ENCODE results near the gene PRKCZ.
"Not testable (repeated sequence)": the region's sequence is repeated elsewhere in the genome, so short reads cannot be mapped to it uniquely, and the experiment has no call there.

The PRKCZ gene

GRCh38 chr1:2101531-2101930 lies 51.3 kb downstream of the PRKCZ start:
- no peak for DNase-seq (ENCODE audit: low read depth)

DNA sequence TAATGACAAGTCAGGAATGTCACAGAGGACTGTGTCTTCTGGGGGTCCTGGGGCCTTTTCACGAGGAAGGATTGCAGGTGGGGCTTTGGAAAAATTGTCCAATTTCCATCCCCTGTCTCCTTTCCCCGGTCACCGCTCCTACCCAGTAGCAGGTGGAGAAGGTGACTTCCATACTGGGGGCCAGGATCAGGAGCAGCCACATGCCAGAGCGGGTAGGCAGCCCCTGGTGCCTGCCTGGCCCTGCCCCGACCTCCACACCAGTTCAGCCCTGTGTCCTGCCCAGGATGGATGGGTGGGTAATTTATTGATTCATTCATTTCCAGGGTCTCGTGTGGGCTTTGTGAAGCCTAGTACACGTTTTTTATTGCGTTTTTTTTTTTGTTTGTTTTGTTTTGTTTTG lies 51.7 kb downstream of the PRKCZ start:
- no peak for DNase-seq (ENCODE audit: low read depth)

DNA sequence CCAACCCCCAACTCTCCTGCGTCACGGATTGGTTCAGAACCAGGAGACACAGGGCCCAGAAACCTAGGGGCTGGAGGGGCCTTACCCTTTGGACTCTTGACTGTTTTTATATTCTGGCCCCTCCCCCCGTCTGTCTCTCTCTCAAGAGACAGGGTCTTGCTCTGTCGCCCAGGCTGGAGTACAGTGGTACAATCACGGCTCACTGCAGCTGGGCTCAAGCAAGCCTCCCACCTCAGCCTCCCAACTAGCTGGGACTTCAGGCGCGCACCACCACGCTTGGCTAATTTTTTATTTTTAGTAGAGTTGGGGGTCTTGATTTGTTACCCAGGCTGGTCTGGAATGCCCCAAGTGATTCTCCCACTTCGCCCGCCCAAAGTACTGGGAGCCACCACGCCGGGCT lies 52.5 kb downstream of the PRKCZ start:
- DNase-seq (ENCODE audit: low read depth) = no peak

DNA sequence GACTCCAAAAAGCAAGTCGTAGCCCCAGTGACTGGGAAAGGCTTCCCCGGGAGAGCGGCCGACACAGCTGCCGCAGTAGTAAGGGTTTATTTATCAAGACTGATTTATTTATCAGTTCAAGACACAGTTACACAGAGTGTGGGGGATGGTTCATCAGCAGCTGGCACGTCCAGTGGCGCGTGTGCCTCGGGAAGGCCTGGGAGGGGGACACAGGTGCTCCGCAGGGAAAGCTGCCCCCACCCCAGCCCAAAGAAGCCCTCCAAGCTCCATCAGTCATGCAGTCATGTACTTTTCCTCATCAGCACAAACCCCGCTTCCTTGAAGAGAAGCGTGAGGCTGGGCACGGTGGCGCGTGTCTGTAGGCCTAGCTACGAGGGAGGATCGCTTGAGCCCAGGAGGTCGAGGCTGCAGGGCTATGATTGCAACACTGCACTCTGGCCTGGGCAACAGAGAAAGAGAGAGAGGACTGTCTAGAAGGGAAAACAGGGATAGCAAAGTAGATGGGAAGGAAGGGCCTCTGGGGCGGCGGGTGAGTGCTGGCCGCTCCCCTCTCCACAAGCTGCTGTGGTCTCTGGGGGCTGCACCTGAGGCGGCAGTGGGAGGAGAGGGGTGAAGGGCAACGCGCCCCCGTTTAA lies 53.2 kb downstream of the PRKCZ start:
- DNase-seq (ENCODE audit: low read depth) = no peak

- no peak for DNase-seq (ENCODE audit: low read depth)
These were observed 53.8 kb downstream of the PRKCZ start for GRCh38 chr1:2103901-2104590.

DNA sequence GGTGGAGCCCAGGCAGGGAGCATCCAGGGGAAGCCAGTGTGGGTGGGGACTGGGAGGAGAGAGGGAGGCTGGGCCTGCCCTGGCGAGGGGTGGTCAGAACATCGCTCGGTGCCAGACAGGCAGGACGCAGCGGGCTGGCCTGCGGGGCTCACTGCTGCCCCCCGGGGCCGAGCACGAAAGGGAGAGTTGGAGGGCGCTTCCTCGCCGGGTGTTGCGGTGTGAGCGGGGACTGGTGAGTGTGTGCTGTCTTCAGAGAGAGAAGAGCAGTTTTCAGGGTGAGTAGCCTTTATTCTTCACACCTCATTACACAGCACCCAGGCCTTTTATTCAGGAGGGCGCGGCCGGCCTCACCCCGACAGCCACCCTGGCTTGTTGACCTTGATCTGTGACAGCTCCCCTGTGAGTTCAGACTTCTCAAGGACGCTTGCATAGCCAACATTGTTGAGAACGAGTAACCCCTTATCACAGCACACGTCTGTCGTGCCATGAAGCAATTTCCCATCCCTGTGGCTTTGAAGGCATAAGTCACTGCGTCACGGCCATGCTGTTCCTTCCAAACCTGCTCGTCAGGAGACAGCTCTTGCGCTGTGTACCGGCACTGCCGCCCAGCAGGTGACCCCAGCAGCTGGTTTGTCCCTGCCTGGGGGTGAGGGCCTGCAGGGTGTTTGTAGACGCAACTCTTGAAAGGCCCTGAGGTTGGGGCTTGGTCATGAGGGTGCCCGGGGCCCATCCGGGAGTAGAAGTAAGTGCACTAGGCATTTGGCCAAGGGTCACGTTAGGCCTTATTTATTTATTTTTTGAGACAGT lies 54.6 kb downstream of the PRKCZ start:
- DNase-seq (ENCODE audit: low read depth) = no peak

DNA sequence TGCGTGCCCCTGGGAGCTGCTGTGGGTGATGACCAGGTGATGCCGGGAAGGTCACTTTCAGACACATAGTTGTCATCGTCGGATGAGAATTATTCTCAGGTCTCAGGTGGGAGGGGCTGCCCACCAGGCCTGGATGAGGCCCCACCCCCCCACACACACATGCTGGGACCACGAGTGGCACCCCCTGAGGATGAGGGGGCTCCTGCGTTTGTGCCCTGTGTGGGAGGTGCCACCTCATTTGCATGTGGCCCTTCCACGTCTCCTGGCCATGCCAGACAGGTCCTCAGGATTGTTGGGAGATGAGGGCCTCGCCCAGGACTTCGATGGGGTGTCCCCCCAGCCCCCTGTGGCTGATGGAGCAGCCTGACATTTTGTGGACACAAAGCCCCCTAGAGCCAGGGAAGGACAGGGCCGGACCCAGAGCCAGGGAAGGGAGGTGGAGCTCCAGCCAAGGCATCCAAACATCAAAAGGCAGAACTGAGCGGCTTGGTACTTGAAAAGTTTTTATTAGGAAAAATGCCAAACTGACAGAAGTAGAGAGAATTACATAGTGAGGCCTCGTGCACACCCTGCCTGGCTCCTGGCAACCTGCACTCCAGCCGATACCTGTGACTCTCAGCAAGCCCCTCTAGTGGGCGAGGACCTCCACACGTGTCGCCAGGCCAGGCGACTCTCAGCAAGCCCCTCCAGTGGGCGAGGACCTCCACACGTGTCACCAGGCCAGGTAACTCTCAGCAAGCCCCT lies 55.7 kb downstream of the PRKCZ start:
- no peak for DNase-seq (ENCODE audit: low read depth)

DNA sequence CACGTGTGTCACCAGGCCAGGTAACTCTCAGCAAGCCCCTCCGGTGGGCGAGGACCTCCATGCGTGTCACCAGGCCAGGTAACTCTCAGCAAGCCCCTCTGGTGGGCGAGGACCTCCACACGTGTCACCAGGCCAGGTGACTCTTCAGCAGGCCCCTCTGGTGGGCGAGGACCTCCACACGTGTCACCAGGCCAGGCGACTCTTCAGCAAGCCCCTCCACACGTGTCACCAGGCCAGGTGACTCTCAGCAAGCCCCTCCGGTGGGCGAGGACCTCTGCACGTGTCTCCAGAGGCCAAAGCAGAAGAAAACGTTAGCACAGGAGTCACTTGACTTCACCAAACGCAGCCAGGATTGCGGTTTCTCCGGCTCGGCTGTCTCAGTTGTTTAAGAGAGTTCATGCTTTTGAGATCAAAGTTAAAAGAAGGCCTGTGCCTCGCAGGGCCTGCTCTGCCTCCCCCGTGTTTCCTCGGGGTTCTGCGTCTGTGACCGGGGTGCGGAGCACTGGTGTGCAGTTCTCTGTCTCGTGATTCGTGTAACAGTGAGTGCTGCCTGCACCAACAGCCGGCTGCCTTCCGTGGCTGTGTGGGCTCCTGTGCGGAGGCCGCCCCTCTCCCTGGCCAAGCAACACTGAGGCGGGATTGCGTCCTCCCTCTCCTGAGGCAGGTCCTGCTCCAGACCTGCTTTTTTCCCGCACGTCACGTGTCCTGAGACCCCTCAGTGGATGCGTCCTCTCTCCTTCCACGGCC lies 56.6 kb downstream of the PRKCZ start:
- DNase-seq (ENCODE audit: low read depth) = no peak

- DNase-seq (ENCODE audit: low read depth) = no peak
These were observed 57.5 kb downstream of the PRKCZ start for GRCh38 chr1:2107586-2108212.

- no peak for DNase-seq (ENCODE audit: low read depth)
These were observed 58.1 kb downstream of the PRKCZ start for GRCh38 chr1:2108213-2108876.

- DNase-seq (ENCODE audit: low read depth) = no peak
These were observed 58.8 kb downstream of the PRKCZ start for GRCh38 chr1:2108877-2109580.

GRCh38 chr1:2109581-2110021 lies 59.4 kb downstream of the PRKCZ start:
- DNase-seq (ENCODE audit: low read depth) = no peak

GRCh38 chr1:2110191-2110737 lies 60.1 kb downstream of the PRKCZ start:
- no peak for DNase-seq (ENCODE audit: low read depth)

- DNase-seq (ENCODE audit: low read depth) = no peak
These were observed 60.8 kb downstream of the PRKCZ start for GRCh38 chr1:2110738-2111673.

DNA sequence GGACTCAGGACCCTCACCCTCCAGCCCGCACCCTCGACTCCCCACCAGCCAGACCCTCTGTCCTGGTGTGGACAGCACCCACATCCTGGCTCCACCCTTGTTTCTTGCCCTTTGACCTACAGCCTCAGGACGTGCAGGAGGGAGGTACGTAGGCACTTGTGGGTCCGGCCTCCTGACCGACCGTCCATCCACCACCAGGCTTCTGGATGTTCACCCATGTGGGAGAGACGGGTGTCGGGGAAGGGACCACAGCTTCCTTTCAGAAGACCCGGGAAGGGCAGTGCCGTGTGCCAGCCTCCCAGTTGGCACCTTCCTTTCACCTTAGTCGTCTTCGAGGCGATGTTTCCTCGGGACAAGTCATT lies 61.4 kb downstream of the PRKCZ start:
- no peak for DNase-seq (ENCODE audit: low read depth)

GRCh38 chr1:2112280-2112701 lies 62.1 kb downstream of the PRKCZ start:
- no peak for DNase-seq (ENCODE audit: low read depth)

DNA sequence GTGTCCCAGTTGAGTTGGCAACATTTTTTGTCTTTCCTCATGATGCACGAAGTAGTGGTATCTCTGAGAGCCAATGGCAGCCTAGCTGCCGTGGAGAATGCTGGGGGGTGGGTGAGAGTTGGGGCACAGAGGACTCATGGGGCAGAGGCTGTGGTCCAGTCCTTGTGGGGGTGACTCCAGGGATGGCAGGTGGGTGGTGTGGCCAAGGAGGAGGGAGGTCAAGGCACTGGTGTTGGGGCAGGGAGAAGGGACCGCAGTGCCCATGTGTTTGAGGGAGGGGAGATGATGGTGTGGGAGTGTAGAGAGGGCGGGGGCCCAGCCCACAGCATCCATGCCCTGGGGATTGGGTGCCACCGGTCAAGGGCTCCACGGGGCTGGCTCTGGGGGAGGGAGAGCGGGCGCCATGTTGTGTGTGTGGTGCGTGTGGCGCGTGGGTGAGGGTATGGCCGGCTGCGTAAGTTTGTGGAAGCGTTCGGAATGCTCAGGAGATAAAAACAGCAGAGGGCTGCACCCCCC lies 63.5 kb downstream of the PRKCZ start:
- no peak for DNase-seq (ENCODE audit: low read depth)

DNA sequence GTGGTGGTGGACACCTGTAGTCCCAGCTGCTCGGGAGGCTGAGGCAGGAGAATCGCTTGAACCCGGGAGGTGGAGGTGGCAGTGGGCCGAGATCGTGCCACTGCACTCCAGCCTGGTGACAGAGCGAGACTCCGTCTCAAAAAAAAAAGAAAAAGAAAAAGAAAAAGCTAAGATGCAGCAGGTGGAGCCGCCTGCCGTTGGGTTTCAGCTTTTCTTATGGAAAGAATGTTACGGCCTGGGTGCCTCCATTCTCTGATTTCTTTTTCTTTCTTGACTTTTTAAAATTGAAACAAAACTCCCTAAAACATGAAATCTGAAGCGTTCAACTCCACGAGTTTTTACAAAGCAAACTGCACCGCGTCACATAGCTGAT lies 64.4 kb downstream of the PRKCZ start:
- DNase-seq (ENCODE audit: low read depth) = not testable (repeated sequence)

Measured in GM04504 (cell line).